IMR-90 (cell line): ENCODE results near the gene DTD1. TPM values are rescaled to one million over a fixed set of nuclear protein-coding genes. Genes with fewer than 3 reads are reported as not detected.

ENCODE experiments used
- ATAC-seq: fragments of 200-7000 bp; cut with Tn5 transposase; 2 replicates; pipeline ENCODE4 v1.9.1; 2020; ENCODE audit warnings: low read depth, mild to moderate bottlenecking, moderate library complexity
- BruUV-seq: library from RNA; stranded (reverse); fragments of 400-500 nt; replicated peaks from 2 replicates; lab custom pipeline; 2021; lab: Mats Ljungman, UMichigan
- CTCF ChIA-PET: fragments of 300-600 bp; formaldehyde crosslinking; extraction: SDS; loops from one replicate; lab custom pipeline; 2021; ENCODE audit warnings: antibody characterized with exemption; lab: Yijun Ruan, JAX
- POLR2A ChIA-PET: fragments of 300-600 bp; sonication (Branson Sonifier 250); formaldehyde crosslinking; loops from one replicate; lab custom pipeline; 2022; ENCODE audit warnings: antibody characterized with exemption; ENCODE audit not compliant: unreplicated experiment; lab: Charles Lee
- DNase-seq: peaks from one replicate; pipeline ENCODE4 v3.0.0; 2013
- H2AFZ ChIP-seq: replicated peaks from 2 replicates; pipeline ENCODE3; 2013; ENCODE audit warnings: low read length, mild to moderate bottlenecking; ENCODE audit not compliant: poor library complexity
- H2AK5ac ChIP-seq: 2 replicates; pipeline ENCODE4 v1.6.1; 2013; ENCODE audit warnings: low read depth, low read length, inconsistent platforms
- H2AK9ac ChIP-seq: replicated peaks from 2 replicates; pipeline ENCODE3; 2013; ENCODE audit warnings: mild to moderate bottlenecking, low read depth, low read length, moderate library complexity; ENCODE audit not compliant: poor library complexity
- H2BK120ac ChIP-seq: 2 replicates; pipeline ENCODE4 v1.6.1; 2013; ENCODE audit warnings: low read depth, low read length, inconsistent platforms
- H2BK15ac ChIP-seq: 3 replicates; pipeline ENCODE4 v1.6.1; 2013; ENCODE audit warnings: low read depth, low read length, inconsistent platforms
- H2BK20ac ChIP-seq: 2 replicates; pipeline ENCODE4 v1.6.1; 2013; ENCODE audit warnings: low read depth, mild to moderate bottlenecking, inconsistent platforms, low read length, moderate library complexity
- H2BK5ac ChIP-seq: 2 replicates; pipeline ENCODE4 v1.6.1; 2013; ENCODE audit warnings: mild to moderate bottlenecking, low read depth, low read length, inconsistent platforms; ENCODE audit not compliant: poor library complexity, severe bottlenecking
- H3K14ac ChIP-seq: replicated peaks from 2 replicates; pipeline ENCODE4 v1.6.1; 2013; ENCODE audit warnings: low read depth, low read length, inconsistent platforms
- H3K18ac ChIP-seq: 2 replicates; pipeline ENCODE4 v1.6.1; 2013; ENCODE audit warnings: low read depth, low read length, control low read depth
- H3K23ac ChIP-seq: 2 replicates; pipeline ENCODE4 v1.6.1; 2013; ENCODE audit warnings: low read depth, low read length, inconsistent platforms
- H3K27ac ChIP-seq: 2 replicates; pipeline ENCODE4 v1.5.1; 2013; ENCODE audit warnings: mild to moderate bottlenecking, control low read depth, low read length; ENCODE audit not compliant: insufficient read depth
- H3K27me3 ChIP-seq: 2 replicates; pipeline ENCODE4 v1.6.1; 2013; ENCODE audit warnings: low read length; ENCODE audit not compliant: control insufficient read depth, insufficient read depth
- H3K36me3 ChIP-seq: 2 replicates; pipeline ENCODE4 v1.6.1; 2013; ENCODE audit warnings: low read length, mixed read lengths; ENCODE audit not compliant: control insufficient read depth, insufficient read depth
- H3K4ac ChIP-seq: 2 replicates; pipeline ENCODE4 v1.6.1; 2013; ENCODE audit warnings: low read depth, low read length, inconsistent platforms
- H3K4me1 ChIP-seq: 2 replicates; pipeline ENCODE4 v1.6.1; 2013; ENCODE audit warnings: low read length, mixed read lengths; ENCODE audit not compliant: control insufficient read depth, insufficient read depth
- H3K4me2 ChIP-seq: 2 replicates; pipeline ENCODE4 v1.6.1; 2013; ENCODE audit warnings: low read depth, mild to moderate bottlenecking, control low read depth, low read length, moderate library complexity
- H3K4me3 ChIP-seq: 2 replicates; pipeline ENCODE4 v1.5.1; 2013; ENCODE audit warnings: low read depth, mild to moderate bottlenecking, control low read depth, low read length, moderate library complexity; ENCODE audit not compliant: insufficient read depth
- H3K56ac ChIP-seq: 2 replicates; pipeline ENCODE4 v1.6.1; 2013; ENCODE audit warnings: low read length, inconsistent platforms; ENCODE audit not compliant: insufficient read depth; ENCODE audit errors: extremely low read depth
- H3K79me1 ChIP-seq, 2 experiments: 2 replicates each; pipeline ENCODE4 v1.6.1; 2013; ENCODE audit warnings: low read length in 2 of 2, inconsistent platforms in 1 of 2, low read depth in 1 of 2
- H3K9ac ChIP-seq: 2 replicates; pipeline ENCODE4 v1.6.1; 2013; ENCODE audit warnings: low read depth, low read length, control low read depth
- H3K9me1 ChIP-seq: 2 replicates; pipeline ENCODE4 v1.6.1; 2013; ENCODE audit warnings: low read length, inconsistent platforms; ENCODE audit not compliant: insufficient read depth
- H3K9me3 ChIP-seq: 2 replicates; pipeline ENCODE4 v1.6.1; 2013; ENCODE audit warnings: low read length; ENCODE audit not compliant: control insufficient read depth, insufficient read depth
- H4K20me1 ChIP-seq: 2 replicates; pipeline ENCODE4 v1.6.1; 2013; ENCODE audit warnings: low read length, inconsistent platforms; ENCODE audit not compliant: insufficient read depth
- H4K5ac ChIP-seq: 2 replicates; pipeline ENCODE4 v1.6.1; 2013; ENCODE audit warnings: mild to moderate bottlenecking, low read depth, low read length, control low read depth
- H4K8ac ChIP-seq, 2 experiments: 2 replicates each; pipeline ENCODE4 v1.6.1; 2013; ENCODE audit warnings: low read depth in 2 of 2, low read length in 2 of 2, control low read depth in 1 of 2, inconsistent platforms in 1 of 2
- H4K91ac ChIP-seq: 2 replicates; pipeline ENCODE4 v1.6.1; 2013; ENCODE audit warnings: low read depth, low read length, inconsistent platforms; ENCODE audit not compliant: insufficient read depth
- BHLHE40 ChIP-seq: fragments of 150-350 bp; IDR thresholded peaks from 2 replicates; pipeline ENCODE4 v1.6.1; 2016; ENCODE audit warnings: mild to moderate bottlenecking, low read depth, low read length
- CHD1 ChIP-seq: IDR thresholded peaks from 2 replicates; pipeline ENCODE4 v1.6.1; 2012; ENCODE audit warnings: low read depth, low read length, improper control_type of control experiment
- CTCF ChIP-seq: conservative IDR thresholded peaks from 2 replicates; pipeline ENCODE4 v1.5.1; 2012; ENCODE audit warnings: mild to moderate bottlenecking, low read depth, low read length, improper control_type of control experiment
- FOS ChIP-seq: fragments of 150-350 bp; IDR thresholded peaks from 2 replicates; pipeline ENCODE4 v1.6.1; 2016; ENCODE audit warnings: low read depth, low read length
- MAFK ChIP-seq: IDR thresholded peaks from 2 replicates; pipeline ENCODE4 v1.6.1; 2012; ENCODE audit warnings: low read depth, low read length, improper control_type of control experiment
- MAZ ChIP-seq: IDR thresholded peaks from 2 replicates; pipeline ENCODE4 v1.6.1; 2012; ENCODE audit warnings: low read depth, mild to moderate bottlenecking, low read length, improper control_type of control experiment, moderate library complexity, borderline replicate concordance
- MXI1 ChIP-seq: IDR thresholded peaks from 2 replicates; pipeline ENCODE4 v1.6.1; 2012; ENCODE audit warnings: low read depth, mild to moderate bottlenecking, low read length, moderate library complexity, borderline replicate concordance
- NFE2L2 ChIP-seq: fragments of 150-350 bp; IDR thresholded peaks from 2 replicates; pipeline ENCODE4 v1.6.1; 2016; ENCODE audit warnings: low read depth, mild to moderate bottlenecking, low read length
- POLR2A ChIP-seq: IDR thresholded peaks from 2 replicates; pipeline ENCODE4 v1.6.1; 2012; ENCODE audit warnings: mild to moderate bottlenecking, low read depth, low read length
- RAD21 ChIP-seq: IDR thresholded peaks from 2 replicates; pipeline ENCODE4 v1.6.1; 2012; ENCODE audit warnings: low read length, improper control_type of control experiment
- RCOR1 ChIP-seq: IDR thresholded peaks from 2 replicates; pipeline ENCODE4 v1.6.1; 2012; ENCODE audit warnings: mild to moderate bottlenecking, low read length, improper control_type of control experiment; ENCODE audit not compliant: insufficient replicate concordance
- RFX5 ChIP-seq: IDR thresholded peaks from 2 replicates; pipeline ENCODE4 v1.8.0; 2012; ENCODE audit warnings: low read depth, mild to moderate bottlenecking, low read length, moderate library complexity
- SMC3 ChIP-seq: fragments of 150-350 bp; IDR thresholded peaks from 2 replicates; pipeline ENCODE4 v1.6.1; 2016; ENCODE audit warnings: low read depth, mild to moderate bottlenecking, antibody characterized with exemption, low read length, moderate library complexity
- WGBS, 2 experiments: methylation state at CpG; one replicate each; pipeline versions ENCODE4 v1.1.5 to v1.1.7; 2013; ENCODE audit warnings: missing lambda C conversion rate in 2 of 2; ENCODE audit not compliant: insufficient read length in 1 of 2; ENCODE audit errors: extremely low coverage in 2 of 2; 5-methylcytosine and 5-hydroxymethylcytosine counted together
- dilution Hi-C: fragments of 300-500 bp; cut with HindIII; formaldehyde crosslinking; loops from one replicate; pipeline ENCODE4 v1.14.3; 2018; ENCODE audit warnings: low sequenced_read_pairs; ENCODE audit not compliant: unreplicated experiment
- in situ Hi-C: fragments of 300-500 bp; cut with MboI; formaldehyde crosslinking; loops from 3 replicates; pipeline ENCODE4 v1.14.3; 2019; ENCODE audit warnings: low sequenced_read_pairs, inconsistent platforms, mixed read lengths
- intact Hi-C: fragments of 100-400 bp; cut with micrococcal nuclease; formaldehyde crosslinking; loops from 2 replicates; pipeline ENCODE4 v1.10.0; 2022
- polyA plus RNA-seq, 3 experiments: library from polyadenylated mRNA; depleted of rRNA; stranded (reverse); fragments of >200 nt; gene quantifications; 2 replicates each; pipeline ENCODE4 v1.2.3, GENCODE V29; 2012; ENCODE audit warnings: low replicate concordance in 1 of 3
- total RNA-seq: library from RNA; depleted of rRNA; stranded (reverse); fragments of >200 nt; gene quantifications from 2 replicates; pipeline ENCODE4 v1.2.3, GENCODE V29; 2012
- TF ChIP-seq, protein P1 (sequence below): fragments of 150-350 bp; IDR thresholded peaks from 2 replicates; pipeline ENCODE4 v1.6.1; 2017; ENCODE audit warnings: mild to moderate bottlenecking, antibody characterized with exemption, low read length, low read depth
- TF ChIP-seq, protein P2 (sequence below): fragments of 150-350 bp; IDR thresholded peaks from 2 replicates; pipeline ENCODE4 v1.6.1; 2016; ENCODE audit warnings: low read depth, mild to moderate bottlenecking, low read length, moderate library complexity, borderline replicate concordance

Gene DTD1
- total and polyA plus RNA-seq, 2 of the 4 experiments (the other 2 are of a cell fraction): 73.1 to 101 TPM

DNA sequence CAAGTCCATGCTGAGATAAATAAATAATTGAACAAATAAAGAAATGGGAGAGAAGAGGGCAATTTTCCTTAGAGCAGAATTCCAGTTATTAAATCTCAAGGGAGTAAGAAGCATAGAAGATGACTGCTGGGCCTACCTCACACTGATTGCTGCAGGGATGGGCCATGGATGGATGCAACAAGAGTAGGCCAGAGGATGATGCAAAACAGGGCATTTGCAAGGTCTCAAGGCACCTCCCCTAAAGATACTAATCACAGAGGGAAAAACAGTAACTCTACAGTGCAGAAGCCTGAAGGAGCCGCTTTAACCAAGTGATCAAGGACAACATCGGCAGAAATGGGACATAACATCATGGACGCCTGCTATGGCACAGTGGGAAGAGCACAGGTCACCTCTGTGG is 224.1 kb downstream of the DTD1 start:
- Histone ChIP-seq H3K36me3 (no peaks in the 10 kb centered on the region), H2BK120ac (no peak overlapping the region), H2AK5ac (no peak overlapping the region), H3K18ac (no peak overlapping the region), H3K4me2 (no peak overlapping the region), H3K4me1 (no peaks in the 10 kb centered on the region), H3K9me3 (no peaks in the 10 kb centered on the region), H2AK9ac (no peak overlapping the region), H4K91ac (no peak overlapping the region), H3K9ac (no peak overlapping the region), H3K56ac (no peak overlapping the region), H3K4me3 (no peak overlapping the region), H3K23ac (no peak overlapping the region), H2AFZ (no peak overlapping the region), H3K4ac (no peak overlapping the region), H4K5ac (no peak overlapping the region), H3K27me3 (peaks cover 2% of the 10 kb centered on the region; the same call in 1 of the 2 replicates), H3K14ac (no peak overlapping the region), H3K27ac (no peak overlapping the region), H3K9me1 (no peaks in the 10 kb centered on the region; the same call in 1 of the 2 replicates), H2BK20ac (no peak overlapping the region), H2BK15ac (no peak overlapping the region), H4K20me1 (no peaks in the 10 kb centered on the region), H2BK5ac (no peak overlapping the region), H3K79me1 (no peaks in the 10 kb centered on the region), H4K8ac (no peak overlapping the region)
- ChIA-PET POLR2A (no interaction called here), CTCF (no interaction called here)
- intact Hi-C loops (no loop called here), in situ Hi-C loops (no loop called here), dilution Hi-C loops (no loop called here)
- DNase-seq (no peak), ATAC-seq (no peak)
- no TSS peak for BruUV-seq
- no CpG with 5 or more reads among the region's 3 CpGs for WGBS, 2 experiments
- TF ChIP-seq, protein P1, sequence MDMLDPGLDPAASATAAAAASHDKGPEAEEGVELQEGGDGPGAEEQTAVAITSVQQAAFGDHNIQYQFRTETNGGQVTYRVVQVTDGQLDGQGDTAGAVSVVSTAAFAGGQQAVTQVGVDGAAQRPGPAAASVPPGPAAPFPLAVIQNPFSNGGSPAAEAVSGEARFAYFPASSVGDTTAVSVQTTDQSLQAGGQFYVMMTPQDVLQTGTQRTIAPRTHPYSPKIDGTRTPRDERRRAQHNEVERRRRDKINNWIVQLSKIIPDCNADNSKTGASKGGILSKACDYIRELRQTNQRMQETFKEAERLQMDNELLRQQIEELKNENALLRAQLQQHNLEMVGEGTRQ: no peak
- no peak for TF ChIP-seq FOS
- no peak for TF ChIP-seq CHD1
- TF ChIP-seq SMC3: no peak
- no peak for TF ChIP-seq CTCF
- no peak for TF ChIP-seq BHLHE40
- no peak for TF ChIP-seq NFE2L2
- no peak for TF ChIP-seq MAFK
- no peak for TF ChIP-seq MAZ
- no peak for TF ChIP-seq POLR2A
- TF ChIP-seq RAD21: no peak
- TF ChIP-seq RCOR1: no peak
- no peak for TF ChIP-seq MXI1
- TF ChIP-seq, protein P2, sequence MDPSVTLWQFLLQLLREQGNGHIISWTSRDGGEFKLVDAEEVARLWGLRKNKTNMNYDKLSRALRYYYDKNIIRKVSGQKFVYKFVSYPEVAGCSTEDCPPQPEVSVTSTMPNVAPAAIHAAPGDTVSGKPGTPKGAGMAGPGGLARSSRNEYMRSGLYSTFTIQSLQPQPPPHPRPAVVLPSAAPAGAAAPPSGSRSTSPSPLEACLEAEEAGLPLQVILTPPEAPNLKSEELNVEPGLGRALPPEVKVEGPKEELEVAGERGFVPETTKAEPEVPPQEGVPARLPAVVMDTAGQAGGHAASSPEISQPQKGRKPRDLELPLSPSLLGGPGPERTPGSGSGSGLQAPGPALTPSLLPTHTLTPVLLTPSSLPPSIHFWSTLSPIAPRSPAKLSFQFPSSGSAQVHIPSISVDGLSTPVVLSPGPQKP: no peak
- no peak for TF ChIP-seq RFX5
